CD4-positive, alpha-beta T cell treated with Interleukin-15 for 4 hours (primary cell): ENCODE measurements around the gene CCT2.

Experiments
- DNase-seq: peaks from one replicate; pipeline ENCODE4 v3.0.0-alpha.2; 2020; ENCODE audit warnings: low spot score

Gene CCT2

GRCh38 chr12:69644511-69644910 lies 59.3 kb downstream of the CCT2 start:
- no peak for DNase-seq

DNA sequence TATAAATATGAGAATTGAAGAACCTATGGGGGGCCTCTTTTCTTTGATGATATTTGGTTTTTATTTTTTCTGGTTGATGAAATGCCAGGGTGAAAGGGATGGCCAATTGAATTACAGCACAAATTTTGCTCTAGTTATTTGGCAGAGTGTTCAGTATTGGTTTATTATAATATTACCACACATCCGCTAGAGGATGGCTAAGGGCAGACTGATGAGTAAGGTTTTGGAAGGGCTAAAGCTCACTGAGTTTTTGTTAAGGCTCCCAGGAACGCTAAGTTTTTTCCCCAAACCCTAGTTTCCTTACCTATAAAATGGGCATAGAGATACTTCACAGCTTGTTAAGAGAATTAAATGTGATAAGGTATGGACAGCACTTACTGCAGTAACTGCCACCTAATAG lies 59.8 kb downstream of the CCT2 start:
- no peak for DNase-seq

GRCh38 chr12:69647178-69647577 lies 61.9 kb downstream of the CCT2 start:
- DNase-seq: no peak

DNA sequence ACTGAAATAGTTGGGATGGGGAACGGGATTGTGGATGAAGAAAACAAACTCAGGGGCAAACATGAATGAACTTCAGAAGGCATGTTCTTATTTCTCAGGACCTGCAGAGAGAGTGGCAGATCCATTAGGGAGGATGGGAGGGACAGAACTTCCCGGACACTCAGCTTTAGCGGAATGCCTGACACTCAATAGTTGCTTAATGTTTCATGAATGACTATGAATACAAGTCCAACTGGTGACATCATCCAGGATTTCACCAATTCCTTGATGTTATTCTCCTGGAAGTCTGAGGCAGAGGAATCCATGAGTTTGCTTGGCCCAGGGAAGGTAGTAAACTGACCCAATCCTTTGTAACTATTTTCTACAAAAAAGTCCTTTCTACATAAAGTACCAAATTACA lies 63.2 kb downstream of the CCT2 start:
- no peak for DNase-seq

DNA sequence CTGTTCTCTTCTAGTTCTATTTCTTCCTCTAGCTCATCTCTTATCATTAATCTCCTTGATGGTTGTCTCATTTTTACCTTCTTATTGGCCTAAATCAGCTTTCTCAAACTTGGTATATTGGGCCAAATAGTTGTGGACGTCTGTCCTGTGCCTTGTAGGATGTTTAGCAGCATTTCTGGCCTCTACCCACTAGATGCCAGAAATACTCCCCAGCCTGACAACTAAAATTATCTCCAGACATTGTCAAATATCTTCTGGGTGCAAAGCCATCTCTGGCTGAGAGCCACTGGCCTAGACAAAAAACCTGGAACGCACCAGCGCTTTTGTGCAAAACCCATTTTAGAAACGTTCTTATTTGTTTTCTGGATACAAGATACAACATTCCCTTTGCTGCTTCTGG lies 64.3 kb downstream of the CCT2 start:
- DNase-seq: no peak
